WI38 (cell line): ENCODE data around the gene PRSS12.

Source experiments
- H3K4me3 ChIP-seq: 2 replicates; pipeline ENCODE4 v1.5.1; 2011; ENCODE audit warnings: low read depth, mild to moderate bottlenecking, control low read depth, low read length
- TF ChIP-seq, protein P1 (sequence below): IDR thresholded peaks from 2 replicates; pipeline ENCODE4 v1.5.1; 2012; ENCODE audit warnings: low read depth, mild to moderate bottlenecking, control low read depth, low read length

PRSS12 gene

GRCh38 chr4:118345813-118346212, 7.0 kb downstream of the PRSS12 start:
- TF ChIP-seq, protein P1, sequence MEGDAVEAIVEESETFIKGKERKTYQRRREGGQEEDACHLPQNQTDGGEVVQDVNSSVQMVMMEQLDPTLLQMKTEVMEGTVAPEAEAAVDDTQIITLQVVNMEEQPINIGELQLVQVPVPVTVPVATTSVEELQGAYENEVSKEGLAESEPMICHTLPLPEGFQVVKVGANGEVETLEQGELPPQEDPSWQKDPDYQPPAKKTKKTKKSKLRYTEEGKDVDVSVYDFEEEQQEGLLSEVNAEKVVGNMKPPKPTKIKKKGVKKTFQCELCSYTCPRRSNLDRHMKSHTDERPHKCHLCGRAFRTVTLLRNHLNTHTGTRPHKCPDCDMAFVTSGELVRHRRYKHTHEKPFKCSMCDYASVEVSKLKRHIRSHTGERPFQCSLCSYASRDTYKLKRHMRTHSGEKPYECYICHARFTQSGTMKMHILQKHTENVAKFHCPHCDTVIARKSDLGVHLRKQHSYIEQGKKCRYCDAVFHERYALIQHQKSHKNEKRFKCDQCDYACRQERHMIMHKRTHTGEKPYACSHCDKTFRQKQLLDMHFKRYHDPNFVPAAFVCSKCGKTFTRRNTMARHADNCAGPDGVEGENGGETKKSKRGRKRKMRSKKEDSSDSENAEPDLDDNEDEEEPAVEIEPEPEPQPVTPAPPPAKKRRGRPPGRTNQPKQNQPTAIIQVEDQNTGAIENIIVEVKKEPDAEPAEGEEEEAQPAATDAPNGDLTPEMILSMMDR: no peak
- H3K4me3 ChIP-seq: no peak overlapping the region

DNA sequence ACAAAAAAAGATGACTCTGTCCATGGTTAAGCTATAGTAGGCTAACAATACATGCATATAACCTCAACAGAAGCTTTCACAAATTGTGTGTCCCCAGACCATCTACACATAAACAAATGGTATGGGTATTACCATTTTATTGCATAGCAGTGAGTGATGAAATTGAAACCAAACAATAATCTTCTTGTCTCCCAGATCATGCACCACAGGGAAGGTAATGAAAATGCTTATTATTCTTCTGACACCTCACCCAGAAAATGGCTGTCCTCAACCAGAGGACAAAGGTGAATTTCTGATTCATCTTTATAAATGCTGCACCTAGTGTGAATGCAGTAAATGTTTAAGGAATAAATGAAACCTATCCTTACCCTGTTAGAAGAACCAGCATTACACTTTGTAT, 8.0 kb downstream of the PRSS12 start:
- TF ChIP-seq, protein P1: no peak
- no peak overlapping the region for H3K4me3 ChIP-seq

DNA sequence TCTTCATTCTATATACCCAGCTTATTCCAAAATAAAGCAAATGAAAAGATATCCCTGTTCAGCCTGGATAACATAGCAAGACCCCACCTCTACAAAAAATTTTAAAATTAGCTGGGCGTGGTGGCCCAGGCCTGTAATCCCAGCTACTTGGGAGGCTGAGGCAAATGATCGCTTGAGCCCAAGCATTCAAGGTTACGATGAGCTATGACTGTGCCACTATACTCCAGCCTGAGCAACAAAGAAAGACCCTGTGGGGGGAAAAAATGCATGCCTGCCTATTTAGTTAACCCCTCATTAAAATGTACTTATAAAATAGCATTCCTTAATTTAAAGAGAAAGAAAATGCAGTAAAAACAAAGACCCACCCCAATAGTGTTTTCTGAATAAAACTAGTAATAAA, 9.3 kb downstream of the PRSS12 start:
- no peak overlapping the region for H3K4me3 ChIP-seq
- TF ChIP-seq, protein P1: no peak

- no peak overlapping the region for H3K4me3 ChIP-seq
- TF ChIP-seq, protein P1: no peak
Observed at GRCh38 chr4:118340109-118340508, 12.7 kb downstream of the PRSS12 start.

DNA sequence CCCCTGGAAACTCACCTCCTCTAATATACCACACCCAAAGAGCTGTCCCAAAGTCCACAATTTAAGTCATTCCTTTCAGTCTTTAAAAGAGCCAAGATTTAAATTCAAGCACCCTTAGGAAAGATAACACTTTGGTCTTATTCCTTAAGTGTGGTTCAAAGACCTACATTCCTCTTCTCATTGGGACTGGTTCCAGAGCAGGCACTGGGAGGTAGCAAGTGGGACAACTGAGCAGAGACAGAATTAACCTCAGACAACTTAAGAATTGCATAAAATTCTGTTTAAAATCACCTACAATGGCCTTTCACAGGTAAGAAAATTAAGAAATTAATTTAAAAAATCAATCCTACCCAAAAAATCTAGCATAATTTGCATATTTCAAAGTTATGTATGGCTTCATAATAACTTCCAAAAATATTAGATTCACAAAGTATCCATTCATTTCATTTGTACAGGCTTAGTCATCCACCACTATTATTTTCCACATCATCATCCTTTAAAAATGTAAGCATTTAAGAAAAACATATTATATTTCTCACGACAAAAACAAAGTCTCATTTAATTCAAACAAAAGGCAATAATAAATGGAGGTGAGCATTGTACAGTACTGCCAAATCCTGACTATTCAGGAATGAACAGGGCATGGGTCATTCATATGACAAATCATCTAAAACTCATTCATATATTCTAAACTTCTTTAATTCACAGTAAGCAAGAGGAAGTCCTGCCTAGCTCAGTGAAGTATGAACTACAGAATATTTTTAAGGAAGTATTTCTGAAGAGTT, 13.6 kb downstream of the PRSS12 start:
- H3K4me3 ChIP-seq: no peak overlapping the region
- TF ChIP-seq, protein P1: no peak

- H3K4me3 ChIP-seq: no peak overlapping the region
- TF ChIP-seq, protein P1: no peak
Observed at GRCh38 chr4:118338518-118338917, 14.3 kb downstream of the PRSS12 start.

DNA sequence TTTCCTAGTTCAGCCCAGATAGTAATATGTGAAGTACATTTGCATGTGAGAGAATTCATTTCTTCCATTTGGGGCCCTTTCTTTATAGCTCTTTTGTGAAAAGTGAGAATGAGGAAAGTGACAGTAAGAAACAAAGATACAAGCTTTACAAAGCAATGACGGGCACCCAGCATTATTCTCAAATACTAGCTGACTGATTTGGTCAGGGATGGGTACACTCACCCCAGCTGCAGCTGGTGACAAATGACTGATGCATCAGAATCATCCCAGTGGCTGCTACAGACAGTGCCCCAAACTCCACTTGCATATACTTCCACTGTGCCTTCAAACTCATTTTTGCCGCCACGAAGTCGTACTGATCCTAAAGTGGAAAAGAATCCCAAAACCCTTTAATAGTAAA, 14.8 kb downstream of the PRSS12 start:
- no peak overlapping the region for H3K4me3 ChIP-seq
- TF ChIP-seq, protein P1: no peak
